Activated CD8-positive, alpha-beta memory T cell treated with anti-CD3 and anti-CD28 coated beads, Interleukin-2, amount 50 U/mL, for 24 hours (primary cell): ENCODE results near the gene OSBPL1A.

Experiments used
- DNase-seq: peaks from one replicate; pipeline ENCODE4 v3.0.0-alpha.2; 2020; ENCODE audit errors: extremely low read depth

OSBPL1A gene

GRCh38 chr18:24126155-24126961, 271.3 kb downstream of the OSBPL1A start:
- no peak for DNase-seq

- no peak for DNase-seq
These were observed 276.0 kb downstream of the OSBPL1A start for GRCh38 chr18:24121625-24122024.

- DNase-seq: no peak
These were observed 276.9 kb downstream of the OSBPL1A start for GRCh38 chr18:24120676-24121075.

GRCh38 chr18:24118750-24119577, 278.7 kb downstream of the OSBPL1A start:
- DNase-seq: peak; percentile 40

DNA sequence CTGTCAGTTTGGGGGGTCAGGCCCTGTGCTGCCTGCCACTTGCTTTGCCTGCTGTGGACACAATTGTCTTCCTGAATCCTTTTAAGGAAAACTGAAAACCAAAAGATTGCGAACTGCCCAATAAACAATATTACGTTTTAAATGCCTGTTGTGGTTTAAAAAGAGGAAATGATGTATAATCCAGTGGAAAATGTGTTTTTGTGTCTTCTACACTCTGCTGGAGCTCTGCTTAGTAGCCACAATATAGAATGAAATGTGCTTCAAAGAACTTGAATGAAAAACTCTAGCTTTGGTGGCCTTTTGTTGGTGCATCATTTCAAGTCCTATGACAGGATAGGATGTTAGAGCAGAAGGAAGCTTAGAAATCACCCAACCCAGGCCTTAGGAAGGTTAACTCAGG, 282.0 kb downstream of the OSBPL1A start:
- DNase-seq: no peak

DNA sequence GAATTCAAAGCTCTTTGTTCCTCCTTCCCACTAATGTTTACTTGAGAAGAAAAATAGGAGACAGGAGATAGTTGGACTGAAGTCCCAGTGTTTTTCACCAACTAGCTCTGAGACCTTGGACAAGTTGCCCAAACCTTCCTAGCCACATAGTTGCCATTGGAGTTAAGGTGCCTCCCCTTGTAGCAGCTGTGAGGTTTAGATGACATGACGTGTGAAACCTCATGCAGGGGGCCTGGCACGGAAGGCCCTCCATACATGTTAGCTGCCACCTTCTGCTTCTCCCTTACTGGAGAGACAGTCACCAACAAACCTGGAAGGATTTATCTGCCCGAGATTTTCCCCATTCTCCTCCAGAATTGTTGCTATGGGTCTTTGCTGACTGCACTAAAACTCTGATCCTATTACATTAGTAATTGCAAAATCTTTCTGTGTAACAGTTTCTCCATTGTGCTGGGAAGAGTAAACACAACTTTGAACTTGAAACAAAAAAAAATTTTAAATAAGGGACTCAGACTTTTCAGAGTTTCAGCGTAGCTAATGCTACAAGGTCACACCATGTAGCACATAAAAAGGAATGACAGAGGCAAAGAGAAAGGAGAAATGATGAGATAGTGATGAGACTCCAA, 282.6 kb downstream of the OSBPL1A start:
- no peak for DNase-seq

GRCh38 chr18:24112874-24113615, 284.6 kb downstream of the OSBPL1A start:
- no peak for DNase-seq

DNA sequence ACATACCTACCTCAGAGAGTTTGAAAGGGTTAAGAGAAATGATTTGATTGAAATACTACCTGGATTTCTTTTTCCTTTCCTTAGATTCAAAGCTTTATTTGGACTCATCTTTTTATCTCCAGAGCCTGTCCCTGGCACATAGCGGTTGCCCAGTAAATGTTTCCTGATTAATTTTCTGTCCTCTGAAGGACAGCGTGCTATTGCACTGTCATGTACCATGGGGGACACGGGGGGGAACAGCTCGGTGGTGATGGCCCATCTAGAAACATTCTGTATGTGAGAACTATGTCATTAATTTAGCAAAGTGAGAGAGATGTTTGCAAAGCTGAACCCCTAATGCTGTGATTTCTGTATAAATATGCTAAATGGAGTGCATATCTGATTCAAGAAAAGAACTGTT, 285.2 kb downstream of the OSBPL1A start:
- no peak for DNase-seq
